ENCODE data around the gene SMAD9. TPM values are rescaled to one million over a fixed set of nuclear protein-coding genes. Genes with fewer than 3 reads are reported as not detected.

SMAD9 gene
- total and polyA plus RNA-seq, 2 of the 8 experiments (the other 6 are each of a cell fraction or from before 2014, with no cell fraction given) = 0.45 to 1.0 TPM

GRCh38 chr13:36879218-36879938 is 40.7 kb downstream of the SMAD9 start:
- Histone ChIP-seq H2BK12ac (ENCODE audit: low read depth, low read length) (no peak overlapping the region), H3K79me1 (ENCODE audit: low read depth, low read length) (no peaks in the 10 kb centered on the region), H3K79me2 (ENCODE audit: control insufficient read depth in 1 of 2, insufficient read depth in 2 of 2, low read length in 2 of 2) (no peaks in the 10 kb centered on the region), H3K36me3 (ENCODE audit: control insufficient read depth in 2 of 4, insufficient read depth in 4 of 4, low read length in 3 of 4) (no peaks in the 10 kb centered on the region), H3K4me2 (ENCODE audit: insufficient read depth in 1 of 2, low read depth in 2 of 2, low read length in 2 of 2) (no peak overlapping the region), H3K4me1 (replicated peaks in 1 of 4; ENCODE audit: control insufficient read depth in 3 of 4, insufficient read depth in 4 of 4, low read length in 3 of 4) (no peaks in the 10 kb centered on the region), H3K23me2 (ENCODE audit: low read depth, low read length) (no peaks in the 10 kb centered on the region; the same call in 1 of the 2 replicates), H3K27ac (ENCODE audit: low read depth, low read length) (no peak overlapping the region), H4K20me1 (replicated peaks in 1 of 2; ENCODE audit: control insufficient read depth in 1 of 2, insufficient read depth in 2 of 2, low read length in 2 of 2) (no peaks in the 10 kb centered on the region), H2AFZ (ENCODE audit: low read length) (no peak overlapping the region), H3K4me3 (ENCODE audit: extremely low read depth in 1 of 4, insufficient read depth in 2 of 4, low read depth in 3 of 4, low read length in 4 of 4) (no peak overlapping the region), H4K8ac (ENCODE audit: extremely low read depth, insufficient read depth, low read length) (peak overlapping the region; percentile 37; the same call in 1 of the 2 replicates), H4K91ac (replicated peaks; ENCODE audit: insufficient read length, low read length) (no peak overlapping the region), H3K4ac (replicated peaks; ENCODE audit: insufficient read length, low read depth, low read length) (no peak overlapping the region), H3K9ac (replicated peaks in 1 of 4; ENCODE audit: extremely low read depth in 1 of 4, low read depth in 3 of 4, low read length in 3 of 4) (no peak overlapping the region), H3K23ac (ENCODE audit: insufficient read length) (no peak overlapping the region), H3K9me3 (ENCODE audit: insufficient read depth in 2 of 2, low read depth in 1 of 2, low read length in 1 of 2) (no peaks in the 10 kb centered on the region), H3K14ac (ENCODE audit: insufficient read length) (no peak overlapping the region), H2BK15ac (ENCODE audit: low read length) (no peak overlapping the region), H3K27me3 (replicated peaks in 1 of 4; ENCODE audit: control insufficient read depth in 3 of 4, extremely low read depth in 1 of 4, insufficient read depth in 3 of 4, low read length in 3 of 4) (no peaks in the 10 kb centered on the region), H2BK120ac (replicated peaks; ENCODE audit: low read depth, low read length) (no peak overlapping the region), H4K5ac (ENCODE audit: insufficient read length, low read depth, low read length) (no peak overlapping the region), H2BK20ac (ENCODE audit: low read length) (no peak overlapping the region), H3K18ac (ENCODE audit: extremely low read depth, low read length) (no peak overlapping the region), H2BK5ac (ENCODE audit: low read depth, low read length) (no peak overlapping the region), H3K56ac (replicated peaks; ENCODE audit: insufficient read length, low read depth, low read length) (no peak overlapping the region), H2AK5ac (ENCODE audit: low read depth, low read length) (no peak overlapping the region)
- POLR2A ChIA-PET (ENCODE audit: partially characterized antibody) = interaction anchor here (2.2 kb wide), 1 partner anchor 121 kb away, joined by 6 read pairs; the partner anchor contains the start of gene EXOSC8
- WGBS, 2 experiments (ENCODE audit: extremely low coverage in 1 of 2, insufficient coverage in 1 of 2, insufficient read length in 1 of 2, insufficient replicate concordance in 2 of 2, low coverage in 1 of 2, low lambda C conversion rate in 2 of 2, missing lambda C conversion rate in 1 of 2) = 90% methylated on average over 28 of the region's 34 CpGs; no CpG with 5 or more reads in 1 of the 2 experiments
- CTCF ChIA-PET (ENCODE audit: partially characterized antibody) = interaction anchor here (0.8 to 2.5 kb wide), 6 partner anchors 16 to 101 kb away, joined by 3 to 7 read pairs (median 3); no protein-coding TSS in a partner anchor
- FAIRE-seq (no peak), DNase-seq (ENCODE audit: low read depth in 1 of 2, low spot score in 2 of 2) (no peak)
